ENCODE data around the gene CALD1. TPM values are rescaled to one million over a fixed set of nuclear protein-coding genes. Genes with fewer than 3 reads are reported as not detected.

Gene CALD1
- total RNA-seq, 4 donors from 2014 or later = 162 to 401 (median 226) TPM

DNA sequence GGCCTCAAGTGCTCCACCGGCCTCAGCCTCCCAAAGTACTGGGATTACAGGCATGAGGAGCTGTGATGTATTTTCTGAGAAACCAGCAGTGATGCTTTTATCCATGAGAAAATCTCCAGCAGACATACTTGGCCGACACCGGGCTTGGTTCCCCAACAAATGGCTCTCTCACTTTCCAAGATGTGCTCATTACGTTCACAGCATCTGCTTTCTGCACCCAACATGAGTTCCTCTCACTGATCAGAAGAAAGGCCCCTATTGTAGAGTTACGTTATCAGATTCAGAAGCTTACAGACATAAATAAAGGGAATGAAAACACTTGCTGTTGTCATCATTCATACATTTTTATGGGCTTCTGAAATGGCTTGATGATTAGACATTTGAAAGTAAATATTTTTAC is 95.0 kb downstream of the CALD1 start:
- in situ Hi-C loops (cut with MboI; ENCODE audit: low pct_ligation_motif_present in 1 of 4, low pct_unique_long_range_greater_than_20kb in 1 of 4, low sequenced_read_pairs in 3 of 4) = no loop called here
- TF ChIP-seq, protein P1, sequence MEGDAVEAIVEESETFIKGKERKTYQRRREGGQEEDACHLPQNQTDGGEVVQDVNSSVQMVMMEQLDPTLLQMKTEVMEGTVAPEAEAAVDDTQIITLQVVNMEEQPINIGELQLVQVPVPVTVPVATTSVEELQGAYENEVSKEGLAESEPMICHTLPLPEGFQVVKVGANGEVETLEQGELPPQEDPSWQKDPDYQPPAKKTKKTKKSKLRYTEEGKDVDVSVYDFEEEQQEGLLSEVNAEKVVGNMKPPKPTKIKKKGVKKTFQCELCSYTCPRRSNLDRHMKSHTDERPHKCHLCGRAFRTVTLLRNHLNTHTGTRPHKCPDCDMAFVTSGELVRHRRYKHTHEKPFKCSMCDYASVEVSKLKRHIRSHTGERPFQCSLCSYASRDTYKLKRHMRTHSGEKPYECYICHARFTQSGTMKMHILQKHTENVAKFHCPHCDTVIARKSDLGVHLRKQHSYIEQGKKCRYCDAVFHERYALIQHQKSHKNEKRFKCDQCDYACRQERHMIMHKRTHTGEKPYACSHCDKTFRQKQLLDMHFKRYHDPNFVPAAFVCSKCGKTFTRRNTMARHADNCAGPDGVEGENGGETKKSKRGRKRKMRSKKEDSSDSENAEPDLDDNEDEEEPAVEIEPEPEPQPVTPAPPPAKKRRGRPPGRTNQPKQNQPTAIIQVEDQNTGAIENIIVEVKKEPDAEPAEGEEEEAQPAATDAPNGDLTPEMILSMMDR (IDR thresholded peaks at IDR 0.05) = no peak
- TF ChIP-seq POLR2AphosphoS5 (IDR thresholded peaks at IDR 0.05) (no peak), EP300 (IDR thresholded peaks at IDR 0.05; ENCODE audit: low read depth) (no peak), POLR2A (IDR thresholded peaks at IDR 0.05) (no peak)

GRCh38 chr7:134875867-134876266 is 96.4 kb downstream of the CALD1 start:
- TF ChIP-seq, protein P1 (IDR thresholded peaks at IDR 0.05) = no peak
- TF ChIP-seq POLR2AphosphoS5 (IDR thresholded peaks at IDR 0.05) = peak; percentile 34 to 65 (median 45)
- Histone ChIP-seq H3K9me3 (no peaks in the 10 kb centered on the region), H3K27ac (peak overlapping the region; percentile 41 to 70 (median 50)), H3K4me1 (peaks cover 0 to 26% (median 4%) of the 10 kb centered on the region in 4 donors), H3K4me3 (no peak overlapping the region), H3K36me3 (no peaks in the 10 kb centered on the region), H3K27me3 (no peaks in the 10 kb centered on the region)
- intact Hi-C loops (cut with DNase I; ENCODE audit: low total_unique reads) = no loop called here
- WGBS, 2 donors (ENCODE audit: low coverage in 1 of 2) = 68 to 76% methylated on average over 5 of the region's 5 CpGs
- DNase-seq = no peak
- in situ Hi-C loops (cut with MboI; ENCODE audit: low pct_ligation_motif_present in 1 of 4, low pct_unique_long_range_greater_than_20kb in 1 of 4, low sequenced_read_pairs in 3 of 4) = no loop called here

More for the DNA sequence above, 95.0 kb downstream of the CALD1 start:
- intact Hi-C loops (cut with DNase I; ENCODE audit: low total_unique reads) = no loop called here
- peak overlapping the region; percentile 3 to 70 (median 50) for H3K27ac ChIP-seq
- H3K4me3 ChIP-seq = no peak overlapping the region
- 68 to 96% methylated on average over 3 to 5 of the region's 5 CpGs for WGBS, 2 donors (ENCODE audit: low coverage in 1 of 2)
- H3K27me3 ChIP-seq = no peaks in the 10 kb centered on the region
- H3K9me3 ChIP-seq = no peaks in the 10 kb centered on the region
- no peaks in the 10 kb centered on the region for H3K36me3 ChIP-seq
- H3K4me1 ChIP-seq = peaks cover 0 to 18% (median 7%) of the 10 kb centered on the region in 4 donors
- no peak for DNase-seq

DNA sequence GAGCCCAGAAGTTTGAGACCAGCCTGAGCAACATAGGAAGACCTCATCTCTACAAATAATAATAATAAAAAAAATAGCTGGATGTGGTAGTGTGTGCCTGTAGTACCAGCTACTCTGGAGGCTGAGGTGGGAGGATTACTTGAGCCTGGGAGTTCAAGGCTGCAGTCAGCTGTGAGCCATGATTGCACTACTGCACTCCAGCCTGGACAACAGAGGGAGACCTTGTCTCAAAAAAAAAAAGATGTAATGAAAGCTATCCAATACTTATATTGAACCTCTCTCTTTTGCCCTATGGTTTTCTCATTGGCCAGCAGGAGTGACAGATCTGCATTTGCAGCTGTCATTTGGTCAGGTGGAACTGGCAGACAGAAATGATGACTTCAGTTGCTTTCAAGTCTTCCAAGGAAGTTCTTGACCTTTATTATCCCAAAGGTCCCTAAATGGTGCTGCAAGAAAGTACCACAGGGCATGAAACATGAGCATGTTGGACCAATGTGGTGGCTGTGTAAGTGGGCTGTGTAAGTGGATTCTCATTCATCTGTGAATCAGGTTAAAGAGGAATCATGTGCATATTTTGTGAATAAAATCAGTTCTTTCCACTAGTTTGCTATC is 99.4 kb downstream of the CALD1 start:
- Histone ChIP-seq H3K36me3 (no peaks in the 10 kb centered on the region), H3K27me3 (no peaks in the 10 kb centered on the region), H3K9me3 (no peaks in the 10 kb centered on the region), H3K27ac (peak overlapping the region; percentile 39 to 59 (median 56)), H3K4me1 (peaks cover 0 to 26% (median 0%) of the 10 kb centered on the region in 4 donors), H3K4me3 (no peak overlapping the region)
- in situ Hi-C loops (cut with MboI; ENCODE audit: low pct_ligation_motif_present in 1 of 4, low pct_unique_long_range_greater_than_20kb in 1 of 4, low sequenced_read_pairs in 3 of 4) (no loop called here), intact Hi-C loops (cut with DNase I; ENCODE audit: low total_unique reads) (no loop called here)
- no peak for DNase-seq
- no peak for TF ChIP-seq POLR2AphosphoS5 (IDR thresholded peaks at IDR 0.05)
- no peak for TF ChIP-seq EP300 (IDR thresholded peaks at IDR 0.05; ENCODE audit: low read depth)
- TF ChIP-seq, protein P1 (IDR thresholded peaks at IDR 0.05) = no peak
- no peak for TF ChIP-seq POLR2A (IDR thresholded peaks at IDR 0.05)

- no peak for DNase-seq
- H3K27me3 ChIP-seq = no peaks in the 10 kb centered on the region
- 45 to 64% methylated on average over 3 to 4 of the region's 4 CpGs for WGBS, 2 donors (ENCODE audit: low coverage in 1 of 2)
- H3K27ac ChIP-seq = peak overlapping the region; percentile 33 to 59 (median 56)
- intact Hi-C loops (cut with DNase I; ENCODE audit: low total_unique reads) = no loop called here
- H3K9me3 ChIP-seq = no peaks in the 10 kb centered on the region
- in situ Hi-C loops (cut with MboI; ENCODE audit: low pct_ligation_motif_present in 1 of 4, low pct_unique_long_range_greater_than_20kb in 1 of 4, low sequenced_read_pairs in 3 of 4) = no loop called here
- H3K4me3 ChIP-seq = no peak overlapping the region
- TF ChIP-seq, protein P1 (IDR thresholded peaks at IDR 0.05) = no peak
- TF ChIP-seq EP300 (IDR thresholded peaks at IDR 0.05; ENCODE audit: low read depth) (no peak), POLR2A (IDR thresholded peaks at IDR 0.05) (no peak), POLR2AphosphoS5 (IDR thresholded peaks at IDR 0.05) (no peak)
- peaks cover 0 to 20% (median 0%) of the 10 kb centered on the region in 4 donors for H3K4me1 ChIP-seq
- H3K36me3 ChIP-seq = no peaks in the 10 kb centered on the region
Measured at GRCh38 chr7:134879815-134880475, 100.5 kb downstream of the CALD1 start.
